K562 (cell line): ENCODE measurements around the gene KAZN. TPM values are rescaled to one million over a fixed set of nuclear protein-coding genes. Genes with fewer than 3 reads are reported as not detected.

Experiments
- ATAC-seq: fragments of 200-7000 bp; cut with Tn5 transposase; 3 replicates; pipeline ENCODE4 v1.9.1; 2020; ENCODE audit warnings: moderate library complexity
- BruUV-seq: library from RNA; stranded (reverse); fragments of 400-500 nt; replicated peaks from 2 replicates; lab custom pipeline; 2021; lab: Mats Ljungman, UMichigan
- CTCF ChIA-PET: fragments of 300-600 bp; formaldehyde crosslinking; extraction: SDS; loops from one replicate; lab custom pipeline; 2021; ENCODE audit warnings: low intra/inter-chr PET ratio; lab: Yijun Ruan, JAX
- POLR2A ChIA-PET: fragments of 300-600, 350-650 bp; sonication (Branson Sonifier 250); formaldehyde crosslinking; extraction: SDS; loops from one replicate; lab custom pipeline; 2021; ENCODE audit warnings: antibody characterized with exemption, inconsistent platforms; lab: Yijun Ruan, JAX
- DNase-seq, 4 experiments: peaks; one replicate each; pipeline versions ENCODE4 v3.0.0 to v3.0.0-alpha.2; 2011 to 2018; ENCODE audit warnings: low spot score in 3 of 4, mixed read lengths in 3 of 4; ENCODE audit errors: extremely low read depth in 1 of 4
- FAIRE-seq: peaks from 2 replicates; lab custom pipeline; 2011; peaks lifted over from hg19 to GRCh38; lab: Jason Lieb, UNC
- H2AFZ ChIP-seq: 2 replicates; pipeline ENCODE4 v1.6.0; 2011; ENCODE audit warnings: low read depth, low read length, control low read depth, inconsistent platforms
- H3K27ac ChIP-seq: fragments of 200-600 bp; 3 replicates; pipeline ENCODE4 v1.8.0; 2011; ENCODE audit warnings: low read depth, mild to moderate bottlenecking, control low read depth, inconsistent platforms, low read length, moderate library complexity, mixed read lengths; ENCODE audit errors: extremely low read depth
- H3K27me3 ChIP-seq, 2 experiments: fragments of 300-600 bp in 1 of 2; 2 replicates in 1 of 2; 3 replicates in 1 of 2; pipeline versions ENCODE4 v1.6.0 to v1.8.0; 2011; ENCODE audit warnings: inconsistent platforms in 2 of 2, low read length in 2 of 2, mild to moderate bottlenecking in 1 of 2, mixed read lengths in 1 of 2, moderate library complexity in 1 of 2; ENCODE audit not compliant: control insufficient read depth in 2 of 2, insufficient read depth in 2 of 2
- H3K36me3 ChIP-seq: fragments of 300-600 bp; 3 replicates; pipeline ENCODE4 v1.8.0; 2011; ENCODE audit warnings: mild to moderate bottlenecking, low read length, inconsistent platforms; ENCODE audit not compliant: control insufficient read depth, insufficient read depth
- H3K4me1 ChIP-seq, 2 experiments: fragments of 200-600 bp in 1 of 2; replicated peaks in 1 of 2; 2 replicates in 1 of 2; 3 replicates in 1 of 2; pipeline versions ENCODE4 v1.5.1 to v1.8.0; 2011; ENCODE audit warnings: inconsistent platforms in 2 of 2, low read length in 2 of 2, mild to moderate bottlenecking in 1 of 2, mixed read lengths in 1 of 2, moderate library complexity in 1 of 2; ENCODE audit not compliant: control insufficient read depth in 2 of 2, insufficient read depth in 2 of 2
- H3K4me2 ChIP-seq: 2 replicates; pipeline ENCODE4 v1.6.1; 2011; ENCODE audit warnings: low read length, control low read depth, inconsistent platforms, mixed read lengths; ENCODE audit not compliant: insufficient read depth
- H3K4me3 ChIP-seq: fragments of 200-600 bp; sonication (generic), shearing (Covaris generic); 2 replicates; pipeline ENCODE4 v1.5.1; 2016; ENCODE audit warnings: control low read depth, inconsistent platforms
- H3K79me2 ChIP-seq: fragments of 200-600 bp; 3 replicates; pipeline ENCODE4 v1.8.0; 2011; ENCODE audit warnings: low read length, inconsistent platforms; ENCODE audit not compliant: control insufficient read depth, insufficient read depth
- H3K9ac ChIP-seq, 2 experiments: 2 replicates each; pipeline versions ENCODE4 v1.6.0 to v1.6.1; 2011; ENCODE audit warnings: low read depth in 2 of 2, low read length in 2 of 2, control low read depth in 1 of 2, inconsistent platforms in 1 of 2, mild to moderate bottlenecking in 1 of 2, mixed read lengths in 1 of 2; ENCODE audit not compliant: insufficient read depth in 1 of 2
- H3K9me1 ChIP-seq: one replicate; pipeline ENCODE4 v1.6.0; 2011; ENCODE audit warnings: inconsistent platforms, mild to moderate bottlenecking, low read length, moderate library complexity; ENCODE audit not compliant: control insufficient read depth, insufficient read depth
- H3K9me3 ChIP-seq: replicated peaks from 2 replicates; pipeline ENCODE4 v1.5.1; 2011; ENCODE audit warnings: low read depth, low read length, inconsistent platforms; ENCODE audit not compliant: control insufficient read depth, insufficient read depth
- H4K20me1 ChIP-seq: replicated peaks from 2 replicates; pipeline ENCODE4 v1.6.1; 2011; ENCODE audit warnings: low read length, inconsistent platforms, mixed read lengths; ENCODE audit not compliant: control insufficient read depth, insufficient read depth
- BCOR ChIP-seq: fragments of 450-650 bp; IDR thresholded peaks from 2 replicates; pipeline ENCODE4 v1.6.1; 2016
- CBFA2T2 ChIP-seq: fragments of 450-650 bp; conservative IDR thresholded peaks from 2 replicates; pipeline ENCODE4 v1.6.1; 2017; ENCODE audit warnings: mild to moderate bottlenecking
- CHD4 ChIP-seq: fragments of 200-600 bp; sonication (generic); IDR thresholded peaks from 3 replicates; pipeline ENCODE4 v1.6.1; 2012; ENCODE audit warnings: low read depth, mild to moderate bottlenecking, mixed read lengths, low read length, inconsistent platforms; ENCODE audit not compliant: insufficient read depth, insufficient replicate concordance, poor library complexity, severe bottlenecking
- HNRNPLL ChIP-seq: fragments of 200-400 bp; formaldehyde crosslinking; IDR thresholded peaks from 2 replicates; pipeline ENCODE4 v1.6.1; 2017; ENCODE audit warnings: low read length, low read depth, mild to moderate bottlenecking; ENCODE audit not compliant: poor library complexity, severe bottlenecking
- KDM1A ChIP-seq, 2 experiments: fragments of 450-650 bp; IDR thresholded peaks; 2 replicates each; pipeline ENCODE4 v1.6.1; 2016; ENCODE audit warnings: mild to moderate bottlenecking in 2 of 2
- POLR2AphosphoS2 ChIP-seq: IDR thresholded peaks from 2 replicates; pipeline ENCODE4 v1.6.1; 2012; ENCODE audit warnings: low read length, improper control_type of control experiment
- RBM25 ChIP-seq: fragments of 200-400 bp; formaldehyde crosslinking; IDR thresholded peaks from 2 replicates; pipeline ENCODE4 v1.6.1; 2018; ENCODE audit warnings: low read length, low read depth, moderate library complexity; ENCODE audit not compliant: severe bottlenecking
- RCOR1 ChIP-seq, 2 experiments: IDR thresholded peaks; 2 replicates each; pipeline ENCODE4 v1.6.1; 2012; ENCODE audit warnings: low read depth in 2 of 2, low read length in 2 of 2, borderline replicate concordance in 1 of 2, improper control_type of control experiment in 1 of 2
- SMC3 ChIP-seq: conservative IDR thresholded peaks from 2 replicates; pipeline ENCODE4 v1.6.1; 2011; ENCODE audit warnings: low read depth, low read length, improper control_type of control experiment; ENCODE audit not compliant: insufficient read depth
- ZFP36 ChIP-seq: fragments of 150-350 bp; IDR thresholded peaks from 2 replicates; pipeline ENCODE4 v1.6.1; 2018; ENCODE audit warnings: low read length, low read depth; ENCODE audit not compliant: partially characterized antibody
- ZNF174 ChIP-seq: fragments of 250-450 bp; sonication (Bioruptor Pico); IDR thresholded peaks from 2 replicates; pipeline ENCODE4 v1.4.0; 2020; ENCODE audit warnings: mild to moderate bottlenecking
- ZNF79 ChIP-seq: fragments of 250-450 bp; sonication (Bioruptor Pico); IDR thresholded peaks from 2 replicates; pipeline ENCODE4 v1.4.0; 2020; ENCODE audit warnings: low read depth, mild to moderate bottlenecking, moderate library complexity
- WGBS: fragments of 100-300 bp; shearing (Covaris generic); methylation state at CpG from one replicate; pipeline ENCODE4 v1.1.6; 2016; ENCODE audit warnings: low coverage, mixed read lengths; ENCODE audit not compliant: insufficient coverage; ENCODE audit errors: missing lambda C conversion rate; 5-methylcytosine and 5-hydroxymethylcytosine counted together
- in situ Hi-C: fragments of 300-500 bp; cut with MboI; formaldehyde crosslinking; loops from 4 replicates; pipeline ENCODE4 v1.15.0; 2018; ENCODE audit warnings: inconsistent platforms, mixed read lengths
- intact Hi-C: fragments of 100-400 bp; cut with micrococcal nuclease; formaldehyde crosslinking; loops from 2 replicates; pipeline ENCODE4 v1.14.2; 2022
- polyA plus RNA-seq, 8 experiments: library from polyadenylated mRNA; depleted of rRNA in 4 of 8; stranded (reverse) in 5 of 8; unstranded in 3 of 8; fragments of >200 nt; fragmentation: Nextera tagmentation in 2 of 8; fragmentation: Illumina TruSeq in 1 of 8; extraction: Ambion mirVana in 2 of 8; extraction: Trizol in 1 of 8; gene quantifications; 2 replicates each; pipeline versions ENCODE4 v1.2.1 to v1.2.3, GENCODE V29; 2011 to 2014; ENCODE audit warnings: inconsistent platforms in 1 of 8, missing spikeins in 1 of 8
- total RNA-seq, 7 experiments: library from RNA; depleted of rRNA in 6 of 7; stranded (reverse); fragments of >200 nt in 6 of 7; fragmentation: Illumina TruSeq in 2 of 7; extraction: Trizol in 2 of 7; gene quantifications; 2 replicates each; pipeline versions ENCODE4 v1.2.1 to v1.2.3, GENCODE V29; 2011 to 2021; ENCODE audit warnings: low replicate concordance in 1 of 7

KAZN gene
- total and polyA plus RNA-seq, 9 of the 15 experiments (the other 6 are each of a cell fraction or from before 2014, with no cell fraction given): 2.1 to 21.6 (median 5.4) TPM

- ATAC-seq: no peak
Measured at GRCh38 chr1:15107058-15107687, 508.7 kb downstream of the KAZN start.

More at GRCh38 chr1:15107058-15107687, 508.7 kb downstream of the KAZN start:
- CTCF ChIA-PET: no interaction called here
- FAIRE-seq (no peak), DNase-seq (no peak)
- no peaks in the 10 kb centered on the region for H3K9me3 ChIP-seq
- 0 out of 5 replicates have a peak, but pooled peaks cover 0 to 2% of the 10 kb centered on the region in 2 experiments for H3K4me1 ChIP-seq
- peaks cover 6 to 16% of the 10 kb centered on the region in 2 experiments; a peak in 2 of 5 replicates for H3K27me3 ChIP-seq
- H4K20me1 ChIP-seq: 0 out of 2 replicates have a peak, but pooled peaks cover 4% of the 10 kb centered on the region
- no peak overlapping the region for H3K4me3 ChIP-seq
- 0% methylated on average over 1 of the region's 1 CpG for WGBS
- H2AFZ ChIP-seq: no peak overlapping the region
- H3K36me3 ChIP-seq: no peaks in the 10 kb centered on the region
- H3K9ac ChIP-seq: no peak overlapping the region
- H3K4me2 ChIP-seq: no peak overlapping the region
- H3K27ac ChIP-seq: no peak overlapping the region
- in situ Hi-C loops: no loop called here
- no peaks in the 10 kb centered on the region for H3K9me1 ChIP-seq
- peak; percentile 85 for TF ChIP-seq CHD4
- TF ChIP-seq BCOR: peak; percentile 90
- TF ChIP-seq ZNF174 (CRISPR knock-in tag): no peak
- peak in 1 of 2 experiments; percentile 35; a peak in 2 of 4 replicates for TF ChIP-seq KDM1A (IDR thresholded peaks at IDR 0.05)
- no peak for TF ChIP-seq CBFA2T2
- TF ChIP-seq ZNF79 (CRISPR knock-in tag): no peak
- peak in 1 of 2 experiments; percentile 41; a peak in 1 of 4 replicates for TF ChIP-seq RCOR1 (IDR thresholded peaks at IDR 0.05; ENCODE audit: borderline replicate concordance in 1 of 2, low read depth in 2 of 2, low read length in 2 of 2)
- peak; percentile 53 for TF ChIP-seq RBM25
- peak; percentile 79 for TF ChIP-seq ZFP36
- TF ChIP-seq POLR2AphosphoS2: no peak
- TF ChIP-seq SMC3: no peak
- no peak for TF ChIP-seq HNRNPLL
- no peaks in the 10 kb centered on the region for H3K79me2 ChIP-seq
- intact Hi-C loops: loop anchor here (10.0 kb wide), 1 partner anchor 362 kb away; no protein-coding TSS in a partner anchor
- no TSS peak for BruUV-seq
- POLR2A ChIA-PET: no interaction called here
